Thymus (tissue), 2 donors: Measurements from ENCODE around the gene MMP13. TPM values are rescaled to one million over a fixed set of nuclear protein-coding genes. Genes with fewer than 3 reads are reported as not detected.

Source experiments
- polyA plus RNA-seq: library from polyadenylated mRNA; stranded (reverse); fragments of 200-250 nt; gene quantifications from one replicate; pipeline ENCODE4 v1.2.3, GENCODE V29; 2013
- total RNA-seq: library from RNA; stranded (reverse); fragments of 120-200 nt; gene quantifications from one replicate; pipeline ENCODE4 v1.2.4, GENCODE V29; 2013
- donor health status: healthy.

Gene MMP13
- total and polyA plus RNA-seq, 2 donors, result 0.42 to 0.75 TPM

Other genes starting within 250 kb of the MMP13 start
- not detected for gene MMP27, start 250.0 kb downstream of the MMP13 start, total RNA-seq
- 0.09 TPM for gene MMP27, start 250.0 kb downstream of the MMP13 start, polyA plus RNA-seq
- gene MMP8, start 230.8 kb downstream of the MMP13 start, total RNA-seq, result 2.0 TPM
- 2.4 TPM for gene MMP8, start 230.8 kb downstream of the MMP13 start, polyA plus RNA-seq
- gene MMP10, start 175.1 kb downstream of the MMP13 start, total RNA-seq, result 0.52 TPM
- 23.8 TPM for gene MMP10, start 175.1 kb downstream of the MMP13 start, polyA plus RNA-seq
- 1.8 TPM for gene MMP1, start 157.6 kb downstream of the MMP13 start, total RNA-seq
- 2.5 TPM for gene MMP1, start 157.6 kb downstream of the MMP13 start, polyA plus RNA-seq
- gene MMP3, start 112.1 kb downstream of the MMP13 start, total RNA-seq, result 0.28 TPM
- gene MMP3, start 112.1 kb downstream of the MMP13 start, polyA plus RNA-seq, result 0.48 TPM
- gene MMP12, start 80.8 kb downstream of the MMP13 start, total RNA-seq, result 10.8 TPM
- gene MMP12, start 80.8 kb downstream of the MMP13 start, polyA plus RNA-seq, result 12.5 TPM
- gene DCUN1D5, start 136.4 kb upstream of the MMP13 start, total RNA-seq, result 37.1 TPM
- gene DCUN1D5, start 136.4 kb upstream of the MMP13 start, polyA plus RNA-seq, result 21.1 TPM
- 5.5 TPM for gene DYNC2H1, start 153.7 kb upstream of the MMP13 start, total RNA-seq
- gene DYNC2H1, start 153.7 kb upstream of the MMP13 start, polyA plus RNA-seq, result 13.6 TPM